SH-SY5Y (cell line): ENCODE results near the gene MTX1.

ENCODE experiments used
- GATA2 ChIP-seq: IDR thresholded peaks from 2 replicates; pipeline ENCODE4 v1.6.1; 2011; ENCODE audit warnings: mild to moderate bottlenecking, low read depth, low read length
- GATA3 ChIP-seq: IDR thresholded peaks from 2 replicates; pipeline ENCODE4 v1.6.1; 2011; ENCODE audit warnings: low read depth, mild to moderate bottlenecking, low read length, moderate library complexity

Gene MTX1

GRCh38 chr1:155208541-155209311 lies at the start of gene MTX1:
MTX1 (plus strand) TSS chr1:155208695; CDS start chr1:155208805, 110 bp downstream.
- TF ChIP-seq GATA3 (no peak), GATA2 (no peak)

- TF ChIP-seq GATA2: no peak
- TF ChIP-seq GATA3: no peak
Observed at GRCh38 chr1:155158991-155159390, 49.5 kb upstream of the MTX1 start.

GRCh38 chr1:155160128-155160527 lies 48.4 kb upstream of the MTX1 start:
- TF ChIP-seq GATA2 (no peak), GATA3 (no peak)

GRCh38 chr1:155166051-155166470 lies 42.4 kb upstream of the MTX1 start:
- TF ChIP-seq GATA3 (no peak), GATA2 (no peak)

- TF ChIP-seq GATA3: no peak
- TF ChIP-seq GATA2: no peak
Observed at GRCh38 chr1:155166471-155167165, 41.9 kb upstream of the MTX1 start.

- no peak for TF ChIP-seq GATA2
- no peak for TF ChIP-seq GATA3
Observed at GRCh38 chr1:155167166-155168104, 41.1 kb upstream of the MTX1 start.

GRCh38 chr1:155168456-155169210 lies 39.9 kb upstream of the MTX1 start:
- TF ChIP-seq GATA2: no peak
- TF ChIP-seq GATA3: no peak

- TF ChIP-seq GATA3 (no peak), GATA2 (no peak)
Observed at GRCh38 chr1:155169541-155169940, 39.0 kb upstream of the MTX1 start.

- TF ChIP-seq GATA3 (no peak), GATA2 (no peak)
Observed at GRCh38 chr1:155170101-155170785, 38.3 kb upstream of the MTX1 start.

GRCh38 chr1:155170806-155171205 lies 37.7 kb upstream of the MTX1 start:
- TF ChIP-seq GATA3: no peak
- TF ChIP-seq GATA2: no peak

GRCh38 chr1:155171836-155172731 lies 36.4 kb upstream of the MTX1 start:
- TF ChIP-seq GATA2: no peak
- TF ChIP-seq GATA3: no peak

GRCh38 chr1:155172732-155173477 lies 35.6 kb upstream of the MTX1 start, which contains the start of gene KRTCAP2:
KRTCAP2 (minus strand) TSS chr1:155173304; CDS start chr1:155173224, 80 bp downstream.
- no peak for TF ChIP-seq GATA3
- TF ChIP-seq GATA2: no peak
